HG03097 (cell line): Measurements from ENCODE around the gene CEBPZOS.
"Not testable (repeated sequence)": the region's sequence is repeated elsewhere in the genome, so short reads cannot be mapped to it uniquely, and the experiment has no call there.

Source experiments
- ATAC-seq: cut with Tn5 transposase; IDR thresholded peaks from one replicate; pipeline ENCODE4 v1.9.1; 2021; ENCODE audit not compliant: unreplicated experiment, low FRiP score

The CEBPZOS gene

DNA sequence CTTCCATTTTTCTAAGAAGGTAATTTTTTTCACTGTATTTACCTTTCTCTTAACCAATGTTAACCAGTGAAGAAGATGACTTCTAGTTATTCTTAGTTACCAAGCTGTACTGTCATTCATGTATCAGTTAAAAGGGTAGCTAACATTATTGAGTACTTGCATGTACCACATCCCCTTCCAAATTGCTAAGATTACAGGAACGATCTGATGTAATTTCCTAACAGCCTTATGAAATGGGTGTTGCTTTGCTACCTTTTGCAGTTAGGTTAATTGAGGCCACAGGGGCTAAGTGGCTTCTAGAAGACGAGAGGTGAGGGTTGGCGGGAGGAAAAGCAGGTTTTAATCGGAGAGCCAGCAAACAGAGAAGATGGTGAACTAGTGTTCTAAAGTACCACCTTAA lies 6.0 kb upstream of the CEBPZOS start:
- ATAC-seq: no peak

DNA sequence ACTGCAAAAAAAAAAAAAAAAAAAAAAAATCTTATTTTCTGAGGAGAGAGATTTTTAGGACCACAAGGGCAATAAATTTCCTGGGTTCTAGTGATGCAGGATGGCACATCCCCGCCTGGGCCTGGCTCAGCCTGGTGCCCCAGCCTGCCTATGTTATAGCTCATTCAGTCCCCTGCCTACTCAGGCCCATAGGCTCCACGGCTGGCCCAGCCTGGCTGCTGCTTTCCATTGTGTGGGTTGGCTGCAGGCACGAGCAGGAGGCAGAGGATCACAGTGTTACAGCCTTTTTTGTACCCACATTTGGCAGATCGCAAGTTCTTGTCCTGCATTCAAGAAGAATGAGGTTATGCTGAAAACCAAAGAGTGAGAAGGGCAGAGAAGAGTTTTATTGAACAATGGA lies 5.0 kb upstream of the CEBPZOS start:
- no peak for ATAC-seq

DNA sequence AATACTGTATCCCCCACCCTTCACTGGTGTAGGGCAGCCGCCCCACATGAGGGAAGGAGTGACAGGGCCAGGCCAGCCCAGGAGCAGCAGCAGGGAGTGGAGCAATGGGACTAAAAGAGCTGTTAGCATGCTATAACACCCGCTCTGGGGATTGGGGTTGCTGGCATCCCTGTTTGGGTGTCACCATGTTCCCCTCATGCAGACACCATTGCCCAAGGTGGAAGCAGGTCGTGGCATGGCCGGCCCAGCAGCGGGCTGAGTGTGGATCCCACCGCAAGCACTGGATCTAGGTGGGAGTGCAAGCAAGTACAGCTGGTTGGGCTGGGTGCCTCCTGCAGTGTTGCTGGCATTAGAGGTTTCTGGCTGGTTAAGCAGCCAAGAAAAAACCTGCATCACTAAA lies 4.5 kb upstream of the CEBPZOS start:
- no peak for ATAC-seq

DNA sequence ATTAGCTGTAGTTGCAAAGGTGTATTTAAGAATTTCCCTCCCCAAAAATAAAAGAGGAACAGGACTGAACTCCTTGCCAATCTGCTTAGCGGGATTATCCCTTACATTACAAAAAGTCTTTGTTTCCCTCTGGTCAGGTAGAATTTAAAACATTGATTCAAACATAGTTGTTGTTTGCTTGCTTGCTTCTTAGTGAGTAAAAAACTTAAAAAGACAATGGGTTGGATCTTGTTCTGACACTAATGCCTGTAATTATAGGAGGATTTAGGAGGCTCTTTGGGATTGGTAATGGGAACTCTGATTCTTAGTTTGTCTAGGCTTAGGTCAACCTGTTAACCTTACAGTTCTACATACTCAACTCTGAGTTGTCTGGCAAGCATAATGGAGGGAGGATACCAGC lies 3.7 kb upstream of the CEBPZOS start:
- no peak for ATAC-seq

DNA sequence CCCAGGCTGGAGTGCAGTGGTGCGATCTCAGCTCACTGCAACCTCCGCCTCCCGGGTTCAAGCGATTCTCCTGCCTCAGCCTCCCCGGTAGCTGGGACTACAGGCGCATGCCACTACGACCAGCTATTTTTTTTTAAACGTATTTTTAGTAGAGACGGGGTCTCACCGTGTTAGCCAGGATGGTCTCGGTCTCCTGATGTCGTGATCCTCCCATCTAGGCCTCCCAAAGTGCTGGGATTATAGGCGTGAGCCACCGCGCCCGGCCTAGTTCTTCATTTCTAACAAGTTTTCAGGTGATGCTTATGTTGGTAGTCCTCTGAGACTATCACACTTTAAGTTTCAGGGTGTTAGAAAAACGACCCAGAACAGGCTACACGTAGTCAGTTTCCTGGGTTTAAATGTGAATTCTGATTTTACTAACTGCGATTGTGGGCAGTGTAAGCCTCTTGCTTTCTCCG lies 405 bp upstream of the CEBPZOS start:
- not testable (repeated sequence) for ATAC-seq

DNA sequence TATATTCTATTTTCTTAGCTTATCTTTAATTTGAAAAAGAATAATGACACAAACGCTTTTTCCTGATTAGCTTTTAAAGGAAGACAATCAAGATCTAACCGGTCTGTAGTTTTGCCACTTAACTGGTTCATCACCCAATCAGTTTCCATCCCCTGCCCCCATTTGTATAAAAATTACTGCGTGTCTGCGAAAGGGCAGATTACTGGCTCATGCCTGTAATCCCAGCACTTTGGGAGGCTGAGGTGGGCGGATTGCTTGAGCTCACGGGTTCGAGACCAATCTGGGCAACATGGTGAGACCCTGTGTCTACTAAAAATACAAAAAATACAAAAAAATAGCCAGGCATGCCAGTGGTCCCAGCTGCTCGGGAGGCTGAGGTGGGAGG lies 2.4 kb downstream of the CEBPZOS start:
- ATAC-seq: no peak

DNA sequence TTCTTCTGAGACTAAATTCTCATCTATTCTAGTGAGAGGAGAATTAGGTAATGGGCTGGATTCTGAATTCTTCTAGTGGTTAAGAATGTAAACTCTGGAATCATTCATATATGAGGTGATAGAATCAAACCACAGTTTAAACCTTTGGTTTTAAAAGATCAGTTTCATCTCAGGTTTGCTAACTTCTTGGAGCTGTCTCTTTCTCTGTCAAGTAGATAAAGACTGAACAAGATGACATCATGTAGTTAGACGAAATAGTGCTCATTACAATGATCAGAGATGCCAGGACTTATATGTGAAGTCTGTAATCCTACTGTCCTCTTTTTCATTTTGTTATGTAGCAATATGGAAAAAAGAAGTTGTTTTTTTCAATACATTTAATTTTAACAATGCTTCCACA lies 4.9 kb downstream of the CEBPZOS start:
- ATAC-seq: no peak

DNA sequence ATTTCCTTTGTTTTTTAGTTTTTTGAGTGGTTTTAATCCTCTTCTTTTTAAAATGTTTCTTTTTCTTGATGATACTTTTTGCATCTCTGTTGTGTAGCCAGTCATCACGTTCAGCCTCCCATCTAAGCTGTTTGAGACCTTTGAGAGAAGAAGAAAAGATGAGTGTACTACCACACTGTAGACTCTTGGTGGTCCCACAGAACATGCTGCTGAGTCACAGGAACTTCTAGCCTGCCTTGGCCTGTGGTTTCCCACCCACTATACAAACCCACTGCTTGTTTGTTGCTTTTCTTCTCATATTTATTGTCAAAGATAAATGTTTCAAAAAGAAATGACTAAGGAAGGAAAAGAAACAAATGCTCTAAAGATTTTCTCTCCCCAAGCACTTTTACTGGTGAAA lies 5.5 kb downstream of the CEBPZOS start:
- no peak for ATAC-seq

DNA sequence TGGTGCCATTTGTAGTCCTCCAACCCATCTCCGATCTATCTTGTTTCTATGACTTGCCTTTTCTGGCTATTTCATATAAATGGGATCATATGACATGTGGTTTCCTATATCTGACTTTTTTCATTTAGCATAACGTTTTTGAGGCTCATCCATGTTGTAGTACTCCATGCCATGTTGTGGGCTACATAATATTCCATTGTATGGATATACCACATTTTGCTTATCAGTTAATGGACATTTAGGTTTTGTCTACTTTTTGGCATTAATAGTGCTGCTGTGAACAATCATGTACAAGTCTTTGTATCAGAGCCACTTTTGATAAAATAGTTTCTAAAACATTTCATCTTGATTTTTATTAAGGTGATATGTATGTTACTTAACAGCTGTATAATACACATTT lies 7.4 kb downstream of the CEBPZOS start:
- no peak for ATAC-seq

DNA sequence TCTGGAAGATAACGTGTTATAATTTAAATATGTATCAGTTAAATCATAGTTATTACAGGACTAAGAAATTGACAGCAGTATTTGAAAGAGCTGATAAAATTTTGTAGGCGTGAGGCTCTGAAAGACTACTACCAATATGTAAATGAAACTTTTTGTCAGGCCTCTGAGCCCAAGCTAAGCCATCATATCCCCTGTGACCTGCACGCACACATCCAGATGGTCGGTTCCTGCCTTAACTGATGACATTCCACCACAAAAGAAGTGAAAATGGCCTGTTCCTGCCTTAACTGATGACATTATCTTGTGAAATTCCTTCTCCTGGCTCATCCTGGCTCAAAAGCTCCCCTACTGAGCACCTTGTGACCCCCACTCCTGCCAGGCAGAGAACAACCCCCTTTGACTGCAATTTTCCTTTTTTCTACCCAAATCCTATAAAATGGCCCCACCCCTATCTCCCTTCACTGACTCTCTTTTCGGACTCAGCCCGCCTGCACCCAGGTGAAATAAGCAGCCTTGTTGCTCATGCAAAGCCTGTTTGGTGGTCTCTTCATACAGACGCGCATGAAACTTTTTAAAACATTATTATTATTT lies 8.9 kb downstream of the CEBPZOS start:
- not testable (repeated sequence) for ATAC-seq

DNA sequence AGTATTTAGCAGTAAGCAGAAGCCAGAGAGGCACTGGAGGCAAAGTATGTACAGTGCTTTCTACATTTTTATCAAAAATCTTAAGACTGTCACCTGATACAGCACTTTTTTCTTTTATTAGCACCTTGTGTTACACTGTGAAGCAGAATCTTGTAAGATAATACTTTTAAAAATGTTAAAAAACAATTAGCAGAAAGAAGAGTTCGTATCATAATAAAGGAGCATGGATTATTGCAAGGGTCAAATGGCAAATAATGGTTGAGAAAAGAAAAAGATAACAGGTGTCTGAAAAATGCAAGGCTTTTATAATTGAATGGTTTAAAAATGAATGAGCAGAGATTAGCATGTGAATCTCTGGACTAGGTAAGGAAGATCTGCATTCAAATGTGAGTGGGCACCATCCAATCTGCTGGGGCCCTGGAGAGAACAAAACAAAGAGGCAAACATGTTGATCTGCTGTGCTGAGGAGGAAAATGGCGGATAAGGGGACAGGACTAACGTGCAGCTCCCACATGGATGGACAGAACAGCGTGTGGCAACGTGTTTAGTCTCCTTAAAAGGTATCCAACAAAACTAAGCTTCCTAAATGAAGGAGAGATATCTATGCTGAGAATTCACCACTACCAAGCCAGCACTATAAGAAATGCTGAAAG lies 9.5 kb downstream of the CEBPZOS start:
- ATAC-seq: no peak

DNA sequence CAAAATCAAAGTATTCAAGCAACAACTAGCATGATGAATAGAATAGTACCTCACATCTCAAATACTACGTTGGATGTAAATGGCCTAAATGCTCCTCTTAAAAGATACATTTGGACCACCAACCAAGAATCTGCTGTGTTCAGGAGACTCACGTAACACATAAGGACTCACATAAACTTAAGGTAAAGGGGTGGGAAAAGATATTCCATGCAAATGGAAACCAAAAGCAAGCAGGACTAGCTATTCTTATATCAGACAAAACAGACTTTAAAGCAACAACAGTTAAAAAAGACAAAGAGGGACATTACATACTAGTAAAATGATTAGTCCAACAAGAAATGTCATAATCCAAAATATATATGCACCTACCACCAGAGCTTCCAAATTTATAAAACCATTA lies 10.5 kb downstream of the CEBPZOS start:
- not testable (repeated sequence) for ATAC-seq

DNA sequence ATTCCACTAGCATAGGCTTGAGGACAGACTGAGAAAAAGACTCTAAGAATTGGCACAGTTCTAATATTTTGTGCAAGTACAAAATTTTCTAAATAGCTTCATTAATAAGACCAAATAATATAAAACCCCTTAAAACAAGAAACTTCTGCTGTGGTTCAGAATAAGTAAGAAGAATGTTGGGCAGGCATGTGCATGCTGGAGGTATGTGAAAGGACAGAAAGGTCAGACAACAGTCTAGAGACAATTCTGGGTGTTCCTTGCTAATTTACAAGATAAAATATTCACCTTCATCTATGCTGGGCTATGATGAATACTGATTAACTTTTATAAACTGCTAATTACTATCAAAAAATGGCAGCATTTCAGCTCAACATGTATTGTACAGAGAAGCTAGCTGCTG lies 14.9 kb downstream of the CEBPZOS start:
- ATAC-seq: no peak

DNA sequence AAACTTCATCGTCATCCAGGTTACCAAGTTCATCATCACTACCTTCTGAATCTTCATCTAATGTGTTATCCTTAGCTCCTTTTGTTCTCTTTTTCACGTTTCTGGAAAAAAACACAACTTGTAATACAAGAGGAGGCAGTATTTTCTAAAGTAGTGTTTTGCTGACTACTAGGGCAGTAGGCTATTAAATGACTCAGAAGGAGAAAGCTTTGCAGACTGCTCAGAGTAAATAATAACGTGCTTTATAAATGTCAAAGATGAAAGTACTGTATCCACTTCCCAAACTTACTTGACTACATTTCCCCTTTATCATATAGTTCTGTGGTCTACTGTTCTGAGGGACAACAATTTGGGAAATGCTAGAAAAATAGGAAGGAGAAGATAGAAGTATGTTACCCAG lies 15.6 kb downstream of the CEBPZOS start:
- ATAC-seq: no peak

DNA sequence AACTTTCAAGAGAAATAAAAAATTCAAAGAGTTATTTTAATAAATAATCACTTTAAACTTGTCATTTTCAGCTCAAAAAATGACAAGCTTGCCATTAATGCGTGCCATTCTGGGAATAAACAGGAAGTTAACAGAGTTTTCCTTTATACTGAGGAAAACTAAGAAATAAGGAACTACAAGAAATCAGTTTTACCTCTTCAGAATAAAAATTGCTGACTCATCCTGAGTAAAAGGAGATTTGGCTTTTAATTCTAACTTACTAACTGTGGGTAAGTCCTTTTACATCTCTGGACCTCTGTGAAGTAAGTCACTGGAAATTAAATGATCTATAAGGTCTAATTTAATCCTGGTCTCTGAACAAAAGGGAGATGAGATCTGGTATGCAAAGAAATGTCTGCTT lies 19.0 kb downstream of the CEBPZOS start:
- no peak for ATAC-seq

DNA sequence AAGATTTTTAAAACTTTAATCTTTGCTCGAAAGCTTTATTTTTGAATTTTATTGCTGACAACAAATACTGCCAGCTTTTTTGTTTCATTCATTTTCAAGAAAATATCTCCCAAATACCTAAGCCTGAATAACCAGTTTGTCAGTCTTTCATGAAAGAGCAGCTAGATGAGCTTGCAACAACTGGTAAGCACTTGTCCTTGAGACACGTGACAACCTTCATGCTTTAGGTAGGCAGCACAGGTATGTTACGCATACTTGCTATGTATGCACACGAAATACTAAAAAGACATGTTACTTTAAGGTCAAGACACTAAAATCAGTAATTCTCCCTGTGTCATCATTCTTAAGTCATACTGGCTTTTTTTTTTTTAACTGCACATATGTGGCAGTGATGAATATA lies 22.8 kb downstream of the CEBPZOS start:
- no peak for ATAC-seq

DNA sequence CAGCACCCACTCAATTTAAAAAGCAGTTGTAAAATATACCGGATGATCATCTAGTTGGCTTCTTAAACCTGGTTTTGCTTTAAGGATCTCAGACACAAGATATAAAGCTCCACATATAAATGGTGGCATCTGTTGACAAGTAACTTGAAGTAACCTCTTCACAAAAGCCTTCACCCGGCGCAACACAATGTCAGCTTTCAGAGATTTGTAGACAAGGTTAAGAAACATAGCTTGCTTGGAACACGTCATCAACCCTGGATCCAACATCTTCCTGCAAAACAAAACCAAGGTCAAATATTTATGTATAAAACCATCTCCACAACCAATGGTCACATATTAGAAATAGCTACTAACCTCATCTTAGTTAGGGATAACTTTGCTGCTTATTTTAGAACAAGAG lies 26.8 kb downstream of the CEBPZOS start:
- no peak for ATAC-seq

DNA sequence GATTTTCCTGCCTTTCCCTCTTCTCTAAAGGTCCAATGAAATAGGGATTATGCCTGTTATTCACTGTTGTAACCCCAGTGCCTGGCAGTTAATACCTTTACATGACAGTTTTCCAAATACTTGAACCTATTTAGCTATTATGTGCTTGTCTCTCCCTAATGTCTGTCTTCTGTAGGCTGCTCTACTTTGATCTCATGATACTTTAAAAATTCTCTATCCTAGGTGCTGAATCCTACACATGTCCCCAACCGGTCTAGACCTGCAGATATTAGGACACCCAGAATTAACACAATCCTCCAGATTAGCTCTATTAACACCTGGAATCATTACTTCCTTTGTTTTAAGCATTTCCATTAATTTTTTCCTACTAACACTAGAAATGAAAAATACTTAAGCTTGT lies 27.8 kb downstream of the CEBPZOS start:
- no peak for ATAC-seq

DNA sequence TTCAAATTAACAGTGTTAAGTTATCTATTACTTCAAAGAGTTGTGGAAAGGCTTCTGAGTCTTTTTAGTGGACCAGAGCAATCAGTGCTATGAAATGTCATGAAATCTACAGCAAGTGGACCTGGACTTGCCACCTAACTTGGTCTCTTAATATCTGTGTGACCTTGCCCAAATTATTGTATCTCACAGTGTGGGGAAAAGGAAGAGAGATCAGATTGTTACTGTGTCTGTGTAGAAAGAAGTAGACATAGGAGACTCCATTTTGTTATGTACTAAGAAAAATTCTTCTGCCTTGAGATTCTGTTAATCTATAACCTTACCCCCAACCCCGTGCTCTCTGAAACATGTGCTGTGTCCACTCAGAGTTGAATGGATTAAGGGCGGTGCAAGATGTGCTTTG lies 28.8 kb downstream of the CEBPZOS start:
- not testable (repeated sequence) for ATAC-seq

DNA sequence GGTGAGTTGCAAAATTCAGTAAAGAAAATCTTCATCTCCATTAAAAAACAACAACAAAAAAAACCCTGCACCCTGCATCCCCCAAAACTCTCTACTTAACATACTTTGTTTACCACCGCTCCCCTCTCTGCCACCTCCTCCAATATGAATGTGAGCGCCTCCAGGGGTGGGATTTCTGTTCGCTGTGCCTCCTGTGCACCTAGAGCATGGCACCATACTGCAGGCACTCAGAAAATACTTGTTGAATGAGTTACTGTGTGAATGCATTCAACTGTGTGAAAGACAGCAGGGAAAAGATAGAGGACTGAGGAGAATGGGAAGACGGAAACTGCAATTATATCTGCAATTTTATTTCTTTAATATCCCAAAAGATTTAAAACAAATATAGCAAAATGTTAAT lies 30.6 kb downstream of the CEBPZOS start:
- no peak for ATAC-seq

DNA sequence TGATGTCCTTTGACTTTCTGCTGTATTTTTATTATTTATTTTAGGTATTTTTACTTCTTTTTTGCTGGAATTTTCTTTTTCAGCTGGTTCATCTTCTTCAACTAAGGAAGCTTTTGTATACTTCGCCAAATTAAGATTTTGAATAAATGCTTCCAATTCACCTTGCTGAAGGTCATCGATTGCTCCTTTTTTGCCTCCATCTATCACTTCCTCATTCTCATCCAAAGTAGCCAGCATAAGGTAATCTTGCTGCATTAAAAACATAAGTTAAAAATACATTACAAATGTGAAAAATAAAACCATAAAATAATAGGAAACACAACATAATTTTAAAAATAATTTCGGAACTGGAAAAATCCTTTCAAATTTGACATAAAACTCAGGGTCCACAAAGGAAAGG lies 32.5 kb downstream of the CEBPZOS start:
- ATAC-seq: no peak

DNA sequence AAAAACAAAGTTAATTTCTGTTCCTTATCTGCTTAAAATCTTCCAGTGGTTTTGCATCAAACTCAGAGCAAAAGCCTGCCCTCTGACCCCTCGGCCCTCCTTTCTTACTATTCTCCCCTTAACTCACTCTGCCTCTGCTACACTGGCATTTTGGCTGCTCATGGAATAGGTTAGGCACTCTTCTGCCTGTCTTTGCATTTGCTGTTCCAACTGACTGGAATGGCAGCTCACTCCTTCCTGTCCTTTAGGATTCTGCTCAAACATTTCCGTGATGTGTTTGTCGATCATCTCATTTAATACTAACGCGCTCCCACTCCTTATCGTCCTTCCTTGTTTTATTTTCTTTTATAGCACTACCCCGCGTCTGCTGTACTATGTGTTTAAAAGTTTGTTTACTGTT lies 34.3 kb downstream of the CEBPZOS start:
- no peak for ATAC-seq
